ENCODE results near the gene EVI5L.
"Not testable (repeated sequence)": the region's sequence is repeated elsewhere in the genome, so short reads cannot be mapped to it uniquely, and the experiment has no call there.

Gene EVI5L

GRCh38 chr19:7847664-7848063 is 17.6 kb downstream of the EVI5L start:
- DNase-seq: no peak

- DNase-seq: no peak
Observed at GRCh38 chr19:7848779-7849457, 18.9 kb downstream of the EVI5L start.

DNA sequence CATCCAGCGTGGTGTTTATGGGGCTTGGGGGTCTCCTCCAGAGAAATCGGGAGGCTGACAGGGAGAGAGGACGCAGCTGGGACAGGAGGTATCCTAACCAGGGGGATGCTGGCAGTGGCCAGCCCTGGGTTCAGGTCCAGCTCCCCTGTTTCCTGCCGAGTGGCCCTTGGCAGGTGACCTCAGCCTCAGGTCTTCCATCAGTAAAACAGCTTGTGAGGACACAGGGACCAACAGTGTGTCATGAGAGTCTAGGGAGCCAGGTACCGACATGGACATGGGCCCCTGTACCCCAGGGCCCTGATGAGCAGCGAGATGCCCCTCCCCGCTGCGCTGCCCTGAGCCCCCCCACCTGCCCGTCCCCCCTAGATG is 19.6 kb downstream of the EVI5L start:
- DNase-seq: no peak

- no peak for DNase-seq
Observed at GRCh38 chr19:7850000-7850813, 20.2 kb downstream of the EVI5L start.

GRCh38 chr19:7850945-7851622 is 21.1 kb downstream of the EVI5L start:
- DNase-seq: no peak

GRCh38 chr19:7851623-7852500 is 21.8 kb downstream of the EVI5L start:
- no peak for DNase-seq

GRCh38 chr19:7852851-7853769 is 23.1 kb downstream of the EVI5L start:
- peak; percentile 58 for DNase-seq

DNA sequence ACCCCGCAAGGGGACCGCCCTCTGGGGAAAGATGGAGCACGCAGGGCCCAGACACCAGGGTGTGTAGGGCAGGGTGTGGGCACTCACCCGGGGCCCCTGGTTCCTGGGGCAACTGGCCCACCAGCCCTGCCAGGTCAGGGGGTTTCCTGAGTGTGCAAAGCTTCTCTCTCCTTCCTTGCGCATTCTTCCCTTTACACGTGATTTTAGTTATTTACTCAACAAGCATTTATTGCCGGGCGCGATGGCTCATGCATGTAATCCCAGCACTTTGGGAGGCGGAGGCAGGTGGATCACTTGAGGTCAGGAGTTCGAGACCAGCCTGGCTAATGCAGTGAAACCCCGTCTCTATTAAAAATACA is 23.7 kb downstream of the EVI5L start:
- DNase-seq: no peak

DNA sequence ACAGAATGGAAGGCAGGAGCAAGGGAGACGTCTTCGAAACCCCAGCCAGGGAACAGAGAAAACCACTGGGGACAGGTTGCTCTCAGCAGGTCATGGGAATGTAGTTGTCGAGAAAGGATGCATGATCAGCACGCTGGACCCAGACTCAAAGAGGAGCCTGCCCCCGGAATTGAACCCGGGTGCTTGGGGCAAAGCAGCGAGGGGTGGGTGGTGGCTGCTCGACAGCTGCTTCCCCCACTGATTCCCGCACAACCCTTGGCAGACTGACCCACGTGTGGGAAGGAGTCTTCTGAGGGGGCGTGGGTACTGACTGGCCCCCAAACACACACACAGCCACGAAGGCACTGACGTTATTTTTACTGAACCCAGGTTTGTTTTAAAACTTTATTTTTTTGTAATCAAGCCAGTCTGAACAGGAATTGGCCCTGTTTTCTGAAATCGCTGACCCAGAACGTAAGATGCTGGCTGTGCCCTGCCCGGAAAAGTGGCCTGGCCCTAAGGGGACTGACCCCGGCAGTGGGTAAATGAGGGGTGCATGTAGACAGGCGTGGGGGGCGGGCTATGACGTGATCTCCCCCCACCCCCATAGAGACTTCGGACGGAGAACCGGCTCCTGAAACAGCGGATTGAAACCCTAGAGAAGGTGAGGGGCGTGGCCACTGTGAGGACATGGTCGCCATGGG is 25.5 kb downstream of the EVI5L start:
- DNase-seq: no peak

DNA sequence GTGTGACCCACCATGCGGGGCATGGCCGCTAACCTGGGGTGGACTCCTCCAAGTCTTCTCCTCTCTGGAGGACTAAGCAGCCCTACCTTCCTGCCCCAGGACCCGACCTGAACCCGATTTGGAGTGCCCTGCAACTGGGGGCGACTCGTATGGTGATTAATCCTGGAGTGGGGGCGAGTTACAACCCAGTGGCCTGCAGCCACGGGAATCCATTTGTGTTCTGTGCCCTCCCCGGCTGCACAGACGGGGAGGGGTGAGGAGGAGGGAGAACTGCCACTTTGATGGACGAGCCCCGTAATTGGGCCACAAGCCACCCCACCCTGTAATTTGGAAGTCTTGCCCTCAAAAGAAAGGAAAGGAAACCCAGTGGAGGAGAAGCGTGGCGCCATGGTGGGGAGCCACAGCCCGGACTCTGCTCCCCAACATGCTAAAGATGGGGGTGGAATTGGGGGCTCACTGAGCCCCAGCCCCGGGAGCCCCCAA is 26.1 kb downstream of the EVI5L start:
- no peak for DNase-seq

DNA sequence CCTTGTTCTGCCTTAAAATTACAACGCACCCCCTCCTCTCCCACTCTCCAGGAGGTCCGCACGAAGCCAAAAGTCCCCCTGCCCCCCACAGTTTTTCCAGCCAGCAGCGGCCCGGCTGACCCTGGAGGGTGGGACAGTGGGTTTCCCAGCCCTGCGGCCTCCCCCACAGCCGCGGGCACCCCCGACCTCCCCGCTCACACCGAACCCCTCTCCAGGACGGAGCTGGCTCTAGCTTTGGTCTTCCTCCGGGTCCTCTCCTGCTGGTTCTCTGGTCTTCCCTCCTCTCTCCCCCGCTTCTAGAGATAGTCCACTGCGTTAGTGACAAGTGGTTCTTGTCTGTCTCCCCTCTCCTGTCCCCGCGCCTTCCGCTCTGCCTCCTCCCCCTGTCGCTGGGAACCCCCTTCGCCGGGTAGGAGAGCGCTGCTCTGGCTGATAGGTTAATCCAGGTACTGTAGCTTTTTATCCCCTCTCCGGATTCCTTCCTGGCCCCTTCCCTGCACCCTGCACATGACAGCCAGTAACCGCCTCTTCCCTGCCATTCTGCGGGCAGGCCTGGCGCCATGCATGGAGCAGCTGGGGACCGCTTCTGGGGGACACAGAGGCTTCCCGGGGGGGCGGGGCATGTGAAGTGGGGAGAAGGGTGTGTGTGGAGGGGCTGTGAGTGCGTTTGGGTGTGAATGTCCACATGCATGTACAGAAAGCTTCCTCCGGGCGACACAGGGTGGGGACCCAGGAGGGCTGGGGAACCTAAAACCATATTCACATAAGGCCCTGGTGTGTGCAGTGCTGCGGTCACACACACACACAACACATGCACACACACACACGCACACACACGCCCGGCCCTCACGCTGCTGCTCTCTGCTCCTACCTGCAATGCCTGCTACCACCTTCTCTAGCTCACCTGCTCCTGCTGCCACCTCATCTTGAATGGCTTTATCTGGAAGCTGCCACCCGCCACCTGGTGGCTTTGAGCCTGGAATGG is 27.0 kb downstream of the EVI5L start:
- no peak for DNase-seq

GRCh38 chr19:7857727-7858108 is 27.7 kb downstream of the EVI5L start:
- DNase-seq: no peak

- DNase-seq: no peak
Observed at GRCh38 chr19:7858109-7858770, 28.2 kb downstream of the EVI5L start.

GRCh38 chr19:7859087-7859486 is 29.1 kb downstream of the EVI5L start:
- not testable (repeated sequence) for DNase-seq

DNA sequence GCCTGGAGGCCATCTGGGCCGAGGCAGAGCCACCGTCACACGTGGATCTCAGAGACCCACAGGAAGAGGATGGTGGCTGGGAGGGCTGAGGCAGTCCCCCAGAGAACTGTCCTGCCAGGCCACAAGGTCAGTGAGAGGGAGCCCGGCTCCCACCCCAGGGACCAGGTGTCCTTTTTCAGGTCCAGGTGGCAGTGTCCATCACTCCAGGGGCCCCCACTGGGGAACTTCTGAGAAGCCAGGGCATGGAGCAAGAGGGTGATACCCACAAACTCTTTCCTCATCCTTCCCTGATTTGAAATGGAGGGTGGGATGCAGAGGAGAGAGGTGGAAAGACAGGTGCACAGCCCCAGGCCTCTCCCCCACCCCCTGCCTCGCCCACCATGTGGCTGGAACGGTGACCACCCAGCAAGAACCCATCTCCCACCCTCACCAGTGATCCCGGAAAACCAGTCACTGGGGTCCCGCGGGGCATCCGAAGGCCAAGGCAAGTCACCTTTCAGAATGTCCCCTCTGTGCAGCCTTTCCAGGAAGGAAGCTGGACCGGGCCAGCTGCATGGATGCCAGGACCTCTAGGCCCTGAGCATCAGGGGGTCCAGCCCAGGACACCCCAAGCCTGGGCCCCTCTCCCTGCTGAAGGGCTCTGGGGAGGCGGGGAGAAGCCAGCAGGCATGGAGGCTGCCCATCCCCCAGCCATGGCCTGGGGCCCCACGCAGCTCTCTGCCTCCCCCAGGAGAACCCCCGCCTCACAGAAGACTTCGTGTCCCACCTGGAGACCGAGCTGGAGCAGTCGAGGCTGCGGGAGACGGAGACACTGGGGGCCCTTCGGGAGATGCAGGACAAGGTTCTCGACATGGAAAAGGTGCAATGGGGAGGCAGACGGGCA is 30.1 kb downstream of the EVI5L start:
- no peak for DNase-seq

- no peak for DNase-seq
Observed at GRCh38 chr19:7860714-7861618, 30.9 kb downstream of the EVI5L start.

Measured in effector CD4-positive, alpha-beta T cell (primary cell).